ENCODE results near the gene SP2. TPM values are rescaled to one million over a fixed set of nuclear protein-coding genes. Genes with fewer than 3 reads are reported as not detected.

The SP2 gene
- polyA plus RNA-seq, 6 donors from 2014 or later = 2.2 to 17.1 (median 9.4) TPM

GRCh38 chr17:47973541-47973940 is 77.5 kb downstream of the SP2 start:
- H3K27ac Mint-ChIP-seq = peak overlapping the region in 2 of 6 donors; percentile 40 to 47
- H3K36me3 Mint-ChIP-seq = peaks cover 6 to 17% of the 10 kb centered on the region in 2 donors
- ATAC-seq (ENCODE audit: low read depth in 2 of 2) (no peak), DNase-seq (no peak)
- no peaks in the 10 kb centered on the region for H3K9me3 Mint-ChIP-seq
- H3K4me3 Mint-ChIP-seq = peak overlapping the region in 2 of 8 donors; percentile 66 to 98
- H3K4me1 Mint-ChIP-seq = peaks cover 21 to 38% (median 24%) of the 10 kb centered on the region in 3 donors
- peaks cover 0 to 7% (median 0%) of the 10 kb centered on the region in 3 donors for H3K27me3 Mint-ChIP-seq

GRCh38 chr17:47975189-47975822 is 79.3 kb downstream of the SP2 start:
- no peak overlapping the region for H3K27ac Mint-ChIP-seq
- peak overlapping the region in 2 of 8 donors; percentile 3 to 9 for H3K4me3 Mint-ChIP-seq
- no peak for ATAC-seq (ENCODE audit: low read depth in 2 of 2)
- no peaks in the 10 kb centered on the region for H3K9me3 Mint-ChIP-seq
- no peak for DNase-seq
- no peaks in the 10 kb centered on the region for H3K27me3 Mint-ChIP-seq
- H3K4me1 Mint-ChIP-seq = peaks cover 15 to 30% (median 17%) of the 10 kb centered on the region in 3 donors
- peaks cover 14 to 27% of the 10 kb centered on the region in 2 donors for H3K36me3 Mint-ChIP-seq

GRCh38 chr17:47975823-47976205 is 79.8 kb downstream of the SP2 start:
- H3K36me3 Mint-ChIP-seq = peaks cover 14 to 27% of the 10 kb centered on the region in 2 donors
- peak overlapping the region in 1 of 8 donors; percentile 3 for H3K4me3 Mint-ChIP-seq
- H3K4me1 Mint-ChIP-seq = peaks cover 10 to 25% (median 13%) of the 10 kb centered on the region in 3 donors
- no peaks in the 10 kb centered on the region for H3K27me3 Mint-ChIP-seq
- DNase-seq (no peak), ATAC-seq (ENCODE audit: low read depth in 2 of 2) (no peak)
- no peak overlapping the region for H3K27ac Mint-ChIP-seq
- no peaks in the 10 kb centered on the region for H3K9me3 Mint-ChIP-seq

- Mint-ChIP-seq H3K4me1 (peaks cover 0 to 8% (median 7%) of the 10 kb centered on the region in 3 donors), H3K27ac (peak overlapping the region in 1 of 6 donors; percentile 36), H3K9me3 (no peaks in the 10 kb centered on the region), H3K4me3 (no peak overlapping the region), H3K27me3 (no peaks in the 10 kb centered on the region), H3K36me3 (peaks cover 14 to 27% of the 10 kb centered on the region in 2 donors)
- DNase-seq = peak; percentile 42
- ATAC-seq (ENCODE audit: low read depth in 2 of 2) = peak; percentile 78 to 94
These were observed 82.3 kb downstream of the SP2 start for GRCh38 chr17:47978324-47978723.

Other genes starting within 250 kb of the SP2 start
- 10 to 100 TPM in 5 of 6 donors, 1 to 10 TPM in 1; 6.4 to 33.5 (median 30.6) TPM for gene KPNB1, start 246.3 kb upstream of the SP2 start, polyA plus RNA-seq (ENCODE audit: low read depth in 6 of 6)
- gene TBKBP1, start 202.1 kb upstream of the SP2 start, polyA plus RNA-seq (ENCODE audit: low read depth in 6 of 6) = under 1 TPM in 4 of 6 donors, not detected in 2; 0.09 to 0.97 (median 0.24) TPM
- gene TBX21, start 163.0 kb upstream of the SP2 start, polyA plus RNA-seq (ENCODE audit: low read depth in 6 of 6) = 1 to 10 TPM in 4 of 6 donors, under 1 TPM in 2; 0.11 to 2.9 (median 2.0) TPM
- gene OSBPL7, start 74.4 kb upstream of the SP2 start, polyA plus RNA-seq (ENCODE audit: low read depth in 6 of 6) = 1 to 10 TPM; 1.2 to 9.2 (median 4.5) TPM
- 10 to 100 TPM; 33.1 to 49.0 (median 39.1) TPM for gene MRPL10, start 64.7 kb upstream of the SP2 start, polyA plus RNA-seq (ENCODE audit: low read depth in 6 of 6)
- 1 to 10 TPM in 3 of 6 donors, under 1 TPM in 2, not detected in 1; 0.39 to 2.3 (median 1.0) TPM for gene LRRC46, start 64.6 kb upstream of the SP2 start, polyA plus RNA-seq (ENCODE audit: low read depth in 6 of 6)
- gene SCRN2, start 55.0 kb upstream of the SP2 start, polyA plus RNA-seq (ENCODE audit: low read depth in 6 of 6) = 10 to 100 TPM; 20.0 to 35.5 (median 23.5) TPM
- gene SP6, start 45.1 kb upstream of the SP2 start, polyA plus RNA-seq (ENCODE audit: low read depth in 6 of 6) = under 1 TPM in 1 of 6 donors, not detected in 5; 0.12 TPM
- gene PNPO, start 45.3 kb downstream of the SP2 start, polyA plus RNA-seq (ENCODE audit: low read depth in 6 of 6) = 10 to 100 TPM in 5 of 6 donors, 1 to 10 TPM in 1; 8.3 to 22.0 (median 15.8) TPM
- gene PRR15L, start 61.6 kb downstream of the SP2 start, polyA plus RNA-seq (ENCODE audit: low read depth in 6 of 6) = under 1 TPM in 1 of 6 donors, not detected in 5; 0.25 TPM
- gene CDK5RAP3, start 74.9 kb downstream of the SP2 start, polyA plus RNA-seq (ENCODE audit: low read depth in 6 of 6) = 10 to 100 TPM; 69.7 to 87.5 (median 84.0) TPM
- gene COPZ2, start 141.6 kb downstream of the SP2 start, polyA plus RNA-seq (ENCODE audit: low read depth in 6 of 6) = 1 to 10 TPM in 4 of 6 donors, under 1 TPM in 1, not detected in 1; 0.81 to 2.5 (median 1.6) TPM
- 10 to 100 TPM in 1 of 6 donors, 1 to 10 TPM in 5; 1.3 to 10.5 (median 6.7) TPM for gene NFE2L1, start 152.1 kb downstream of the SP2 start, polyA plus RNA-seq (ENCODE audit: low read depth in 6 of 6)
- gene CBX1, start 205.2 kb downstream of the SP2 start, polyA plus RNA-seq (ENCODE audit: low read depth in 6 of 6) = 10 to 100 TPM; 12.9 to 30.8 (median 24.5) TPM
- gene SNX11, start 211.5 kb downstream of the SP2 start, polyA plus RNA-seq (ENCODE audit: low read depth in 6 of 6) = 10 to 100 TPM; 31.9 to 59.4 (median 38.3) TPM

Data from naive B cell (primary cell).